K562 (cell line): ENCODE results near the gene IL10. TPM values are rescaled to one million over a fixed set of nuclear protein-coding genes. Genes with fewer than 3 reads are reported as not detected.

Source experiments
- ATAC-seq: fragments of 200-7000 bp; cut with Tn5 transposase; 3 replicates; pipeline ENCODE4 v1.9.1; 2020; ENCODE audit warnings: moderate library complexity
- BruUV-seq: library from RNA; stranded (reverse); fragments of 400-500 nt; replicated peaks from 2 replicates; lab custom pipeline; 2021; lab: Mats Ljungman, UMichigan
- CTCF ChIA-PET: fragments of 300-600 bp; formaldehyde crosslinking; extraction: SDS; loops from one replicate; lab custom pipeline; 2021; ENCODE audit warnings: low intra/inter-chr PET ratio; lab: Yijun Ruan, JAX
- POLR2A ChIA-PET: fragments of 300-600, 350-650 bp; sonication (Branson Sonifier 250); formaldehyde crosslinking; extraction: SDS; loops from one replicate; lab custom pipeline; 2021; ENCODE audit warnings: antibody characterized with exemption, inconsistent platforms; lab: Yijun Ruan, JAX
- DNase-seq, 4 experiments: peaks; one replicate each; pipeline versions ENCODE4 v3.0.0 to v3.0.0-alpha.2; 2011 to 2018; ENCODE audit warnings: low spot score in 3 of 4, mixed read lengths in 3 of 4; ENCODE audit errors: extremely low read depth in 1 of 4
- FAIRE-seq: peaks from 2 replicates; lab custom pipeline; 2011; peaks lifted over from hg19 to GRCh38; lab: Jason Lieb, UNC
- H2AFZ ChIP-seq: 2 replicates; pipeline ENCODE4 v1.6.0; 2011; ENCODE audit warnings: low read depth, low read length, control low read depth, inconsistent platforms
- H3K27ac ChIP-seq: fragments of 200-600 bp; 3 replicates; pipeline ENCODE4 v1.8.0; 2011; ENCODE audit warnings: low read depth, mild to moderate bottlenecking, control low read depth, inconsistent platforms, low read length, moderate library complexity, mixed read lengths; ENCODE audit errors: extremely low read depth
- H3K27me3 ChIP-seq, 2 experiments: fragments of 300-600 bp in 1 of 2; 2 replicates in 1 of 2; 3 replicates in 1 of 2; pipeline versions ENCODE4 v1.6.0 to v1.8.0; 2011; ENCODE audit warnings: inconsistent platforms in 2 of 2, low read length in 2 of 2, mild to moderate bottlenecking in 1 of 2, mixed read lengths in 1 of 2, moderate library complexity in 1 of 2; ENCODE audit not compliant: control insufficient read depth in 2 of 2, insufficient read depth in 2 of 2
- H3K36me3 ChIP-seq: fragments of 300-600 bp; 3 replicates; pipeline ENCODE4 v1.8.0; 2011; ENCODE audit warnings: mild to moderate bottlenecking, low read length, inconsistent platforms; ENCODE audit not compliant: control insufficient read depth, insufficient read depth
- H3K4me1 ChIP-seq, 2 experiments: fragments of 200-600 bp in 1 of 2; replicated peaks in 1 of 2; 2 replicates in 1 of 2; 3 replicates in 1 of 2; pipeline versions ENCODE4 v1.5.1 to v1.8.0; 2011; ENCODE audit warnings: inconsistent platforms in 2 of 2, low read length in 2 of 2, mild to moderate bottlenecking in 1 of 2, mixed read lengths in 1 of 2, moderate library complexity in 1 of 2; ENCODE audit not compliant: control insufficient read depth in 2 of 2, insufficient read depth in 2 of 2
- H3K4me2 ChIP-seq: 2 replicates; pipeline ENCODE4 v1.6.1; 2011; ENCODE audit warnings: low read length, control low read depth, inconsistent platforms, mixed read lengths; ENCODE audit not compliant: insufficient read depth
- H3K4me3 ChIP-seq: fragments of 200-600 bp; sonication (generic), shearing (Covaris generic); 2 replicates; pipeline ENCODE4 v1.5.1; 2016; ENCODE audit warnings: control low read depth, inconsistent platforms
- H3K79me2 ChIP-seq: fragments of 200-600 bp; 3 replicates; pipeline ENCODE4 v1.8.0; 2011; ENCODE audit warnings: low read length, inconsistent platforms; ENCODE audit not compliant: control insufficient read depth, insufficient read depth
- H3K9ac ChIP-seq, 2 experiments: 2 replicates each; pipeline versions ENCODE4 v1.6.0 to v1.6.1; 2011; ENCODE audit warnings: low read depth in 2 of 2, low read length in 2 of 2, control low read depth in 1 of 2, inconsistent platforms in 1 of 2, mild to moderate bottlenecking in 1 of 2, mixed read lengths in 1 of 2; ENCODE audit not compliant: insufficient read depth in 1 of 2
- H3K9me1 ChIP-seq: one replicate; pipeline ENCODE4 v1.6.0; 2011; ENCODE audit warnings: inconsistent platforms, mild to moderate bottlenecking, low read length, moderate library complexity; ENCODE audit not compliant: control insufficient read depth, insufficient read depth
- H3K9me3 ChIP-seq: replicated peaks from 2 replicates; pipeline ENCODE4 v1.5.1; 2011; ENCODE audit warnings: low read depth, low read length, inconsistent platforms; ENCODE audit not compliant: control insufficient read depth, insufficient read depth
- H4K20me1 ChIP-seq: replicated peaks from 2 replicates; pipeline ENCODE4 v1.6.1; 2011; ENCODE audit warnings: low read length, inconsistent platforms, mixed read lengths; ENCODE audit not compliant: control insufficient read depth, insufficient read depth
- BRD4 ChIP-seq: fragments of 200-600 bp; sonication (generic); IDR thresholded peaks from 2 replicates; pipeline ENCODE4 v1.6.1; 2017; ENCODE audit warnings: inconsistent platforms
- E2F3 ChIP-seq: fragments of 250-450 bp; sonication (Bioruptor Pico); IDR thresholded peaks from 2 replicates; pipeline ENCODE4 v1.4.0; 2020; ENCODE audit warnings: mild to moderate bottlenecking
- EGR1 ChIP-seq: fragments of 450-650 bp; conservative IDR thresholded peaks from 2 replicates; pipeline ENCODE4 v1.6.1; 2017; ENCODE audit warnings: mild to moderate bottlenecking
- EHMT2 ChIP-seq: fragments of 450-650 bp; IDR thresholded peaks from 2 replicates; pipeline ENCODE4 v1.6.1; 2018; ENCODE audit warnings: antibody characterized with exemption
- GTF2F1 ChIP-seq: IDR thresholded peaks from 2 replicates; pipeline ENCODE4 v1.6.1; 2011; ENCODE audit warnings: low read depth, low read length, improper control_type of control experiment
- HMGXB4 ChIP-seq: sonication (generic); formaldehyde crosslinking; IDR thresholded peaks from 2 replicates; pipeline ENCODE4 v1.8.1; 2023; ENCODE audit warnings: mild to moderate bottlenecking, missing genetic modification reagents
- POLR2AphosphoS5 ChIP-seq: IDR thresholded peaks from 2 replicates; pipeline ENCODE4 v1.6.1; 2011; ENCODE audit warnings: mild to moderate bottlenecking, low read depth, low read length, moderate library complexity; ENCODE audit not compliant: control insufficient read depth, insufficient read depth
- POU5F1 ChIP-seq: fragments of 150-350 bp; IDR thresholded peaks from 2 replicates; pipeline ENCODE4 v1.6.1; 2014; ENCODE audit warnings: borderline replicate concordance, low read length, low read depth, mild to moderate bottlenecking; ENCODE audit not compliant: partially characterized antibody
- ZFX ChIP-seq: sonication (generic); formaldehyde crosslinking; IDR thresholded peaks from 2 replicates; pipeline ENCODE4 v1.8.0; 2022; ENCODE audit warnings: mild to moderate bottlenecking, missing genetic modification reagents, moderate library complexity
- ZKSCAN1 ChIP-seq: fragments of 150-350 bp; IDR thresholded peaks from 2 replicates; pipeline ENCODE4 v1.6.1; 2016; ENCODE audit warnings: low read depth, low read length
- ZNF12 ChIP-seq: sonication (generic); formaldehyde crosslinking; IDR thresholded peaks from 2 replicates; pipeline ENCODE4 v1.4.0; 2020; ENCODE audit warnings: mild to moderate bottlenecking, missing genetic modification reagents
- ZNF217 ChIP-seq: sonication (generic); formaldehyde crosslinking; IDR thresholded peaks from 2 replicates; pipeline ENCODE4 v1.8.0; 2022; ENCODE audit warnings: mild to moderate bottlenecking, missing genetic modification reagents
- WGBS: fragments of 100-300 bp; shearing (Covaris generic); methylation state at CpG from one replicate; pipeline ENCODE4 v1.1.6; 2016; ENCODE audit warnings: low coverage, mixed read lengths; ENCODE audit not compliant: insufficient coverage; ENCODE audit errors: missing lambda C conversion rate; 5-methylcytosine and 5-hydroxymethylcytosine counted together
- in situ Hi-C: fragments of 300-500 bp; cut with MboI; formaldehyde crosslinking; loops from 4 replicates; pipeline ENCODE4 v1.15.0; 2018; ENCODE audit warnings: inconsistent platforms, mixed read lengths
- intact Hi-C: fragments of 100-400 bp; cut with micrococcal nuclease; formaldehyde crosslinking; loops from 2 replicates; pipeline ENCODE4 v1.14.2; 2022
- polyA plus RNA-seq, 8 experiments: library from polyadenylated mRNA; depleted of rRNA in 4 of 8; stranded (reverse) in 5 of 8; unstranded in 3 of 8; fragments of >200 nt; fragmentation: Nextera tagmentation in 2 of 8; fragmentation: Illumina TruSeq in 1 of 8; extraction: Ambion mirVana in 2 of 8; extraction: Trizol in 1 of 8; gene quantifications; 2 replicates each; pipeline versions ENCODE4 v1.2.1 to v1.2.3, GENCODE V29; 2011 to 2014; ENCODE audit warnings: inconsistent platforms in 1 of 8, missing spikeins in 1 of 8
- total RNA-seq, 7 experiments: library from RNA; depleted of rRNA in 6 of 7; stranded (reverse); fragments of >200 nt in 6 of 7; fragmentation: Illumina TruSeq in 2 of 7; extraction: Trizol in 2 of 7; gene quantifications; 2 replicates each; pipeline versions ENCODE4 v1.2.1 to v1.2.3, GENCODE V29; 2011 to 2021; ENCODE audit warnings: low replicate concordance in 1 of 7

The IL10 gene
- total and polyA plus RNA-seq, 9 of the 15 experiments (the other 6 are each of a cell fraction or from before 2014, with no cell fraction given) = 0.29 TPM; not detected in 8

- ChIA-PET POLR2A (interaction anchor here (0.6 to 1.0 kb wide), 3 partner anchors 12 to 112 kb away, joined by 3 to 4 read pairs (median 4); no protein-coding TSS in a partner anchor), CTCF (no interaction called here)
- Histone ChIP-seq H3K27me3 (peaks cover 33 to 52% of the 10 kb centered on the region in 2 experiments), H3K27ac (no peak overlapping the region), H3K9ac (no peak overlapping the region), H3K36me3 (no peaks in the 10 kb centered on the region), H2AFZ (no peak overlapping the region), H3K4me2 (no peak overlapping the region), H3K9me1 (no peaks in the 10 kb centered on the region), H4K20me1 (0 out of 2 replicates have a peak, but pooled peaks cover 5% of the 10 kb centered on the region), H3K9me3 (no peaks in the 10 kb centered on the region), H3K79me2 (no peaks in the 10 kb centered on the region), H3K4me3 (no peak overlapping the region), H3K4me1 (no peaks in the 10 kb centered on the region; a peak in 1 of 5 replicates)
- in situ Hi-C loops (no loop called here), intact Hi-C loops (no loop called here)
- DNase-seq (no peak), FAIRE-seq (no peak), ATAC-seq (no peak; the same call in 2 of the 3 replicates)
- TF ChIP-seq POU5F1 (no peak), ZNF217 (CRISPR knock-in tag) (no peak), BRD4 (no peak), ZNF12 (no peak), POLR2AphosphoS5 (no peak), E2F3 (CRISPR knock-in tag) (no peak), ZKSCAN1 (no peak), GTF2F1 (no peak), EGR1 (peak; percentile 28; the same call in 1 of the 2 replicates), ZFX (CRISPR knock-in tag) (0 out of 2 replicates have a peak, but pooled peaks have one; percentile 14), HMGXB4 (CRISPR knock-in tag) (no peak), EHMT2 (no peak)
- BruUV-seq = no TSS peak
- WGBS = 10% methylated on average over 16 of the region's 16 CpGs
Observed at GRCh38 chr1:206792939-206793607, 20.8 kb upstream of the IL10 start.
